ENCODE results near the gene FAM53A. TPM values are rescaled to one million over a fixed set of nuclear protein-coding genes. Genes with fewer than 3 reads are reported as not detected.

Gene FAM53A
- total and polyA plus RNA-seq, 4 experiments from 2014 or later = 0.89 to 2.8 (median 1.7) TPM

GRCh38 chr4:1591107-1591506, 93.0 kb downstream of the FAM53A start:
- Mint-ChIP-seq H3K27me3 (peaks cover 2 to 4% of the 10 kb centered on the region in 2 donors), H3K4me1 (no peaks in the 10 kb centered on the region), H3K36me3 (peaks cover 0 to 8% of the 10 kb centered on the region in 2 donors), H3K4me3 (no peak overlapping the region), H3K9me3 (peaks cover 4 to 39% (median 28%) of the 10 kb centered on the region in 8 donors), H3K27ac (no peak overlapping the region)
- Histone ChIP-seq H3K27me3 (ENCODE audit: insufficient read depth, low read length) (no peaks in the 10 kb centered on the region), H3K4me3 (ENCODE audit: low read length in 2 of 2) (no peak overlapping the region), H3K9me3 (ENCODE audit: control insufficient read depth in 1 of 2, low read length in 2 of 2) (peaks cover 0 to 8% of the 10 kb centered on the region in 2 donors), H3K4me1 (ENCODE audit: insufficient read depth, low read length) (no peaks in the 10 kb centered on the region), H3K27ac (ENCODE audit: low read depth, low read length) (no peak overlapping the region), H3K36me3 (ENCODE audit: insufficient read depth, low read length) (no peaks in the 10 kb centered on the region)
- CTCF ChIA-PET (ENCODE audit: partially characterized antibody) = no interaction called here
- no peak for DNase-seq
- POLR2A ChIA-PET (ENCODE audit: partially characterized antibody) = interaction anchor here (1.2 kb wide), 1 partner anchor 11 kb away, joined by 3 read pairs; no protein-coding TSS in a partner anchor
- intact Hi-C loops (cut with micrococcal nuclease) = no loop called here

GRCh38 chr4:1590244-1590643, 93.9 kb downstream of the FAM53A start:
- Histone ChIP-seq H3K36me3 (ENCODE audit: insufficient read depth, low read length) (no peaks in the 10 kb centered on the region), H3K27me3 (ENCODE audit: insufficient read depth, low read length) (no peaks in the 10 kb centered on the region), H3K4me3 (ENCODE audit: low read length in 2 of 2) (no peak overlapping the region), H3K27ac (ENCODE audit: low read depth, low read length) (no peak overlapping the region), H3K4me1 (ENCODE audit: insufficient read depth, low read length) (no peaks in the 10 kb centered on the region), H3K9me3 (ENCODE audit: control insufficient read depth in 1 of 2, low read length in 2 of 2) (peaks cover 0 to 8% of the 10 kb centered on the region in 2 donors)
- Mint-ChIP-seq H3K9me3 (peaks cover 4 to 39% (median 28%) of the 10 kb centered on the region in 8 donors), H3K36me3 (peaks cover 0 to 8% of the 10 kb centered on the region in 2 donors), H3K4me3 (no peak overlapping the region), H3K4me1 (no peaks in the 10 kb centered on the region), H3K27ac (no peak overlapping the region), H3K27me3 (peaks cover 2 to 4% of the 10 kb centered on the region in 2 donors)
- ChIA-PET POLR2A (ENCODE audit: partially characterized antibody) (no interaction called here), CTCF (ENCODE audit: partially characterized antibody) (no interaction called here)
- DNase-seq = no peak
- intact Hi-C loops (cut with micrococcal nuclease) = no loop called here

Other genes starting within 250 kb of the FAM53A start
- gene SLBP, start 28.0 kb upstream of the FAM53A start, total RNA-seq = 10 to 100 TPM; 41.8 to 47.4 TPM
- gene SLBP, start 28.0 kb upstream of the FAM53A start, polyA plus RNA-seq = 10 to 100 TPM; 68.6 to 71.6 TPM
- 10 to 100 TPM; 40.6 to 42.1 TPM for gene TMEM129, start 37.0 kb upstream of the FAM53A start, total RNA-seq
- 10 to 100 TPM; 36.8 to 40.3 TPM for gene TMEM129, start 37.0 kb upstream of the FAM53A start, polyA plus RNA-seq
- gene TACC3, start 37.2 kb upstream of the FAM53A start, total RNA-seq = 100 to 1,000 TPM; 134 to 136 TPM
- 10 to 100 TPM; 37.3 to 61.8 TPM for gene TACC3, start 37.2 kb upstream of the FAM53A start, polyA plus RNA-seq
- under 1 TPM; 0.53 to 0.67 TPM for gene FGFR3, start 109.0 kb upstream of the FAM53A start, total RNA-seq
- gene FGFR3, start 109.0 kb upstream of the FAM53A start, polyA plus RNA-seq = not detected
- 10 to 100 TPM; 38.8 to 42.8 TPM for gene LETM1, start 171.8 kb upstream of the FAM53A start, total RNA-seq
- 10 to 100 TPM in 1 of 2 donors, 1 to 10 TPM in 1; 6.5 to 12.2 TPM for gene LETM1, start 171.8 kb upstream of the FAM53A start, polyA plus RNA-seq
- gene NSD2, start 187.1 kb upstream of the FAM53A start, total RNA-seq = 10 to 100 TPM; 54.8 to 57.4 TPM
- 10 to 100 TPM in 1 of 2 donors, 1 to 10 TPM in 1; 1.1 to 11.7 TPM for gene NSD2, start 187.1 kb upstream of the FAM53A start, polyA plus RNA-seq